SK-N-SH treated with all-trans-retinoic acid at 6 μM for 48 hours (cell line): ENCODE results near the gene CDHR5.

ENCODE experiments used
- ATAC-seq: fragments of 200-7000 bp; cut with Tn5 transposase; 3 replicates; pipeline ENCODE4 v1.9.1; 2020; ENCODE audit warnings: mild to moderate bottlenecking, moderate library complexity
- ARNTL ChIP-seq: fragments of 450-650 bp; formaldehyde crosslinking; IDR thresholded peaks from 2 replicates; pipeline ENCODE4 v1.5.0; 2020; ENCODE audit warnings: low read depth, mild to moderate bottlenecking, moderate library complexity, borderline replicate concordance
- BACH2 ChIP-seq: fragments of 250-450 bp; sonication (Bioruptor Pico); IDR thresholded peaks from 2 replicates; pipeline ENCODE4 v1.9.0; 2021; ENCODE audit warnings: mild to moderate bottlenecking, borderline replicate concordance
- CREB5 ChIP-seq: fragments of 250-450 bp; sonication (Bioruptor Pico); IDR thresholded peaks from 2 replicates; pipeline ENCODE4 v1.5.1; 2020; ENCODE audit warnings: low read depth, mild to moderate bottlenecking, moderate library complexity
- CSDC2 ChIP-seq: fragments of 250-450 bp; sonication (Bioruptor Pico); IDR thresholded peaks from 2 replicates; pipeline ENCODE4 v1.5.0; 2020; ENCODE audit warnings: mild to moderate bottlenecking, moderate library complexity
- CSRNP3 ChIP-seq: fragments of 250-450 bp; sonication (Bioruptor Pico); IDR thresholded peaks from 2 replicates; pipeline ENCODE4 v1.5.1; 2021; ENCODE audit warnings: mild to moderate bottlenecking, moderate library complexity
- ESRRG ChIP-seq: fragments of 250-450 bp; sonication (Bioruptor Pico); IDR thresholded peaks from 2 replicates; pipeline ENCODE4 v1.6.1; 2021; ENCODE audit warnings: mild to moderate bottlenecking
- GLIS3 ChIP-seq: fragments of 250-450 bp; sonication (Bioruptor Pico); IDR thresholded peaks from 2 replicates; pipeline ENCODE4 v1.5.0; 2020; ENCODE audit warnings: mild to moderate bottlenecking, moderate library complexity
- ISL1 ChIP-seq: fragments of 250-450 bp; sonication (Bioruptor Pico); IDR thresholded peaks from 2 replicates; pipeline ENCODE4 v2.1.2; 2022; ENCODE audit warnings: mild to moderate bottlenecking, moderate library complexity
- OSR1 ChIP-seq: fragments of 250-450 bp; sonication (Bioruptor Pico); IDR thresholded peaks from 2 replicates; pipeline ENCODE4 v1.8.0; 2022; ENCODE audit warnings: moderate library complexity, mild to moderate bottlenecking, inconsistent platforms
- POU6F1 ChIP-seq: fragments of 250-450 bp; sonication (Bioruptor Pico); IDR thresholded peaks from 2 replicates; pipeline ENCODE4 v1.8.0; 2021; ENCODE audit warnings: low read depth, mild to moderate bottlenecking, moderate library complexity, borderline replicate concordance
- PPARA ChIP-seq: fragments of 250-450 bp; sonication (Bioruptor Pico); IDR thresholded peaks from 2 replicates; pipeline ENCODE4 v1.5.0; 2020; ENCODE audit warnings: mild to moderate bottlenecking, borderline replicate concordance
- RARB ChIP-seq: fragments of 250-450 bp; sonication (Bioruptor Pico); IDR thresholded peaks from 2 replicates; pipeline ENCODE4 v1.8.0; 2021; ENCODE audit warnings: mild to moderate bottlenecking, moderate library complexity
- SNAI2 ChIP-seq: fragments of 250-450 bp; sonication (Bioruptor Pico); IDR thresholded peaks from 2 replicates; pipeline ENCODE4 v1.5.0; 2020; ENCODE audit warnings: mild to moderate bottlenecking, moderate library complexity
- TCF4 ChIP-seq: fragments of 250-450 bp; sonication (Bioruptor Pico); IDR thresholded peaks from 2 replicates; pipeline ENCODE4 v1.8.0; 2021; ENCODE audit warnings: mild to moderate bottlenecking, moderate library complexity, borderline replicate concordance
- TOX ChIP-seq: fragments of 250-450 bp; sonication (Bioruptor Pico); IDR thresholded peaks from 2 replicates; pipeline ENCODE4 v1.8.0; 2021; ENCODE audit warnings: mild to moderate bottlenecking, moderate library complexity, borderline replicate concordance
- TSHZ2 ChIP-seq: fragments of 250-450 bp; sonication (Bioruptor Pico); IDR thresholded peaks from 2 replicates; pipeline ENCODE4 v1.5.0; 2020; ENCODE audit warnings: mild to moderate bottlenecking, moderate library complexity
- ZC3H10 ChIP-seq: fragments of 250-450 bp; sonication (Bioruptor Pico); IDR thresholded peaks from 2 replicates; pipeline ENCODE4 v1.5.1; 2021; ENCODE audit warnings: mild to moderate bottlenecking, moderate library complexity
- ZFP3 ChIP-seq: fragments of 250-450 bp; sonication (Bioruptor Pico); IDR thresholded peaks from 2 replicates; pipeline ENCODE4 v1.5.0; 2020; ENCODE audit warnings: mild to moderate bottlenecking, moderate library complexity
- ZFP30 ChIP-seq: fragments of 450-650 bp; formaldehyde crosslinking; IDR thresholded peaks from 2 replicates; pipeline ENCODE4 v1.5.0; 2022; ENCODE audit warnings: mild to moderate bottlenecking, moderate library complexity
- ZNF565 ChIP-seq: fragments of 450-650 bp; formaldehyde crosslinking; conservative IDR thresholded peaks from 2 replicates; pipeline ENCODE4 v1.5.0; 2020; ENCODE audit warnings: low read depth, mild to moderate bottlenecking, moderate library complexity
- ZNF70 ChIP-seq: fragments of 450-650 bp; formaldehyde crosslinking; IDR thresholded peaks from 2 replicates; pipeline ENCODE4 v1.5.0; 2020; ENCODE audit warnings: mild to moderate bottlenecking, moderate library complexity

The CDHR5 gene

GRCh38 chr11:627308-627576, 2.5 kb upstream of the CDHR5 start:
- TF ChIP-seq TCF4 (no peak), ZNF565 (no peak), OSR1 (no peak), ISL1 (CRISPR knock-in tag) (no peak), ZFP30 (CRISPR knock-in tag) (no peak), TSHZ2 (CRISPR knock-in tag) (no peak), POU6F1 (no peak), TOX (CRISPR knock-in tag) (no peak), ZC3H10 (no peak), RARB (CRISPR knock-in tag) (no peak), CSDC2 (no peak)
- TF ChIP-seq, all 23 proteins: peak for 0
- no peak for ATAC-seq

- TF ChIP-seq ISL1 (CRISPR knock-in tag) (no peak), PPARA (no peak), BACH2 (no peak), TOX (CRISPR knock-in tag) (no peak), ZNF565 (no peak), ESRRG (CRISPR knock-in tag) (no peak), TCF4 (no peak), ZFP3 (CRISPR knock-in tag) (no peak), SNAI2 (no peak), RARB (CRISPR knock-in tag) (no peak), CSRNP3 (CRISPR knock-in tag) (no peak), ZFP30 (CRISPR knock-in tag) (no peak), GLIS3 (no peak), CSDC2 (no peak), POU6F1 (no peak), ZC3H10 (no peak)
- no peak for ATAC-seq
These were observed 1.9 kb upstream of the CDHR5 start, which contains the start of gene SCT for GRCh38 chr11:626475-627307. Gene SCT (minus strand): TSS chr11:627181. CDS start chr11:627143, 38 bp downstream.

- no peak for ATAC-seq
- TF ChIP-seq BACH2 (no peak), GLIS3 (no peak), CSDC2 (no peak), TOX (CRISPR knock-in tag) (no peak), TSHZ2 (CRISPR knock-in tag) (no peak), ZC3H10 (no peak), ZNF70 (no peak), TCF4 (no peak), ARNTL (no peak), CSRNP3 (CRISPR knock-in tag) (no peak), OSR1 (no peak), ZFP30 (CRISPR knock-in tag) (no peak), ISL1 (CRISPR knock-in tag) (no peak), CREB5 (CRISPR knock-in tag) (no peak)
These were observed 997 bp upstream of the CDHR5 start for GRCh38 chr11:625636-626268.
